ENCODE measurements around the gene TREM1.

- no peak for TF ChIP-seq REST (IDR thresholded peaks at IDR 0.05; ENCODE audit: insufficient replicate concordance, low read depth)
- TF ChIP-seq CTCF (IDR thresholded peaks at IDR 0.05; ENCODE audit: insufficient read depth, low read length), result no peak
- peak; percentile 98 for TF ChIP-seq POLR2AphosphoS5 (IDR thresholded peaks at IDR 0.05; ENCODE audit: low read depth)
- peak; percentile 87 for TF ChIP-seq GABPA (IDR thresholded peaks at IDR 0.05; ENCODE audit: low read depth)
- peak; percentile 62; the same call in 1 of the 2 replicates for TF ChIP-seq SPI1 (IDR thresholded peaks at IDR 0.05; ENCODE audit: borderline replicate concordance, low read depth)
Measured at GRCh38 chr6:41271901-41272395, 14.5 kb downstream of the TREM1 start.

All from HL-60 (cell line).